CD4-positive, alpha-beta T cell treated with Interleukin-6 for 4 hours (primary cell): Measurements from ENCODE around the gene TRPC6.

Experiments
- DNase-seq: peaks from one replicate; pipeline ENCODE4 v3.0.0-alpha.2; 2020; ENCODE audit warnings: mixed read lengths

Gene TRPC6

DNA sequence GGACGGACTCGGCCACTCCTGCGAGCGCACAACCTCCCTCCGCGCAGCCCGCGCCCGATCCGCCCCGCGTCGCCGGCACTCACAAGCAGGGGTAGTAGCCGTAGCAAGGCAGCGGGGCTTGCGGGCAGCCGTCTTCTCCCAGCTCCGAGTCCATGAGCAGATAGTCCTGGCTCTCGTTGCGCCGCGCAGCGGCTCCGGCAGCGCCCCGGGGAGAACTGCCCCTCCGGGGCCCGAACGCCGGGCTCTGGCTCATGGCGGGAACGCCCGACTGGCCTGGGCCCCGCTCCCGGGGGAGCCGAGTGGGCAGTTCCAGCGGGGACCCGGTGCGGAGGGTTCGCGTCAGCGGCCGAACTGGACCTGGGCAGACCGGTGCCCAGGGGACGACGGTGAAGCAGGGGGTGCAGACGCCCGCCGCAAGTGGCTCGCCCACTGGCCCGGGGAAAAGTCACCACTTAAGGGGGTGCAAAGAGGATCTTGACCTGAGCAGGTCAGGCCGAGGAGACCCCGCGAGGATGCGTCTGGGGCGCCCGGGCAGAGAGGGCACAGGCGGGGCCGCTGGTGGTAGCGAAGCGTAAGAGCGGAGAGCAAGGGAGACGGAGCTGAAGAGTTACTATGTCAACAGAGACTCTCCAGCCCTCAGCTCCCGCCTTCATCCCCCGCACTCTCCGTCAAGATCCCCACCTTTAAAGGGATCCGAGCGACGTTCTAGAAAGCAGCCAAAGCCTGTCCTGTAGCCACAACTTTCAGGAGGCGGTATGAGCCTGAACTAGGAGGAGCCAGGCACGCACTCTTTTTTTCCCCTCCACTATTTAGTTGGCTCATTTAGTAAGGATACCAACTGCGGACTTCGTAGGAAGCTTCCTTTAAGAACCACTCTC is at the start of gene TRPC6:
TRPC6 (minus strand) TSS at position 757 of the 878 bp plus-strand sequence; CDS start at position 253, 504 bp downstream.
- DNase-seq: no peak

DNA sequence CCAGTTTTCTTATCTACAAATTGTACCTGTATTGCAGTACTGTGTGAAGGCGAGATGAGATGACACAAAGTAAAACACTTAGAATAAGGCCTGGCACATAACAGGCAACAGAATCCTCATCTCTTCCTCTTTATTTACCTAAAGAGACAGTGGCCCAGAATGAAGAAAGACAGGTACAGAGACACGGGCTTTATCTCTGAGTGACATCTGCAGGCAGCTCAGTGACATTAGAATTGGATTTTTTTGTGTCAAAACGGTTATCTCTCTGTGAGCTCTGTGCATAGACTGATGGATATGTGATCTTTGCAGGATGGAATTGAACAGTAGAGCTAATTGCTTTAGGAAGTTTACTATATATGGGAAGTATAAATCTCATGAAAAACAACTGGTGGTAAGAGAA is 36.2 kb upstream of the TRPC6 start:
- no peak for DNase-seq

DNA sequence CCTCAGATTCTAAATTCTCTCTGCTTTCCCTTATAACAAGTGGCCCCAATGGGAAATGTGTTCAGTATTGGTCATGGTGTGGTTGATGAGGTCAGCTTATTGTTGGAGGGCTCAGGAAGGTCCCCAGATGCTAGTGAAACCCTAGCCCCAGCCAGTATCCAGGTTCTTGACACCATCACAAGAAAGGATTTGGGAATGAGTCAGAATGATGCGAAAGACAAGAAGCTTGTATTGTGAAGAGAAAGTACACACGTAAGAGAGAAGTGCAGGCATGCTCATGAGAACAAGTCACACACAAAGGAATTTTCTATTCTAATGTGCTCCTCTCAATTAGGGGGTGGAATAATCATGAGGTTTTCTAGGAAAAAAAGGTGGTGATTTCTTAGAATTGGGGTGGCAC is 34.9 kb upstream of the TRPC6 start:
- DNase-seq: no peak

DNA sequence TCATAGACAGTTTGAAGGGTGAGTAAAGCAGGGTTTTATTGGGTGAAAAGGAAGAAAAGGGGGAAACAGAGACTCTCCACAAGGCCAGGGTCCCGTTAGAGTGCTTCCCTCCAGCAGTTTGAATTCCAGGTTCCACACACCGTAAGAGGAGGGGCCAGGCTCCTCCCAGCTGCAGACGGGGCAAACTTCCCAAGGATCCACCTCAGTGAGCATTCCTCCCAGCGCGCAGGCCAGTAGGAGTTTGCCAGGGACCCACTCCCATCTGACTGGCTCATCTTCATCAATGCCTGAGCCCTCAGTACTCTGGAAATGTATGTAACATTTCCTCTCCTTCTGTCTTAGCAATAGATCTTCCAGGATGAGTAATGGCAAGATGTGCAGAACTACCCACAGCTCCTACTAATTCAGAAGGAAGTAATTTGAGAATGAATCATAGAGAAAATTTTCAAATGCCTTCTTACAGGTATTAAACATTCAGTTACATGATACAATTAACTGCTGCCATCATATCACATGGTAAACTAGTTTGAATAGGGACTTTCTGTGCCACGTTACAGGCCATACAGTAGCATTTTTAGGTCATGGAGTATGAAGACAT is 34.0 kb upstream of the TRPC6 start:
- no peak for DNase-seq

DNA sequence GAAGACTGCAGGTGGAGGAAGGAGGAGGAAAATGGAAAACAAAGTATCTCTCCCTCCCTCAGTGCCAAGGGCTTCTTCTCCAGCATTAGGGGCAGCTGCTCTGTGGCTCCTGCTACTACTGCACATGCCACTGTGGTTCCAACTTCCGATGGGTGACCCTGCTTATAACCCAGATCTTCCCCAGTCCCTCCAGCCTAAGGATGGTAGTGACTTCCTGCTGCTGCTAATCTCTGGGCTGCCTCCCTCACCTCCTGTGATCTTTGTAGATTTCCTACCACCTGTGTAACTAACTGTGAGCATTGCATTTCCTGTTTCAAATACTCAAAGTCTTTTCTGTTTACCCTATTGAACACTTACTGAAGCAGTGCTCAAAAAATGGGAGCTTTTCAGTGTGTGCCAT is 28.7 kb upstream of the TRPC6 start:
- DNase-seq: no peak

DNA sequence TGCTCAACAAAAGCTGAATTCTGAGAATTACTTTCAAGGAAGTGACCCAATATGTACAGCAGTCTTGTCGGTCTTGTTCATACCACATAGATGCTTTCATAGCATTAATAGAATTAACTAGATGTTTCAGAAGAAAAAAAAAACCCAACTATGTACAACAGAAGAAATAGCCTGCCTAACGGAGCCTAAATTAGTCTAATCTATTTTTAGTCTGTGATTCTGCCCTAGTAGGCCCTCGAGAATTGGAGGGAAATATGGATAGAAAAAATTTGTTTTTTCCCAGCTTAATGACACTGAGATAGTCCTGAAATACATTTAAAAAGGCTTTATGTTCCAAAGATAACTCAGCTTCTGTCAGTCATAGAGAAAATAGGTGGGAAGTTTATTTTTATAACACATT is 17.1 kb upstream of the TRPC6 start:
- no peak for DNase-seq

DNA sequence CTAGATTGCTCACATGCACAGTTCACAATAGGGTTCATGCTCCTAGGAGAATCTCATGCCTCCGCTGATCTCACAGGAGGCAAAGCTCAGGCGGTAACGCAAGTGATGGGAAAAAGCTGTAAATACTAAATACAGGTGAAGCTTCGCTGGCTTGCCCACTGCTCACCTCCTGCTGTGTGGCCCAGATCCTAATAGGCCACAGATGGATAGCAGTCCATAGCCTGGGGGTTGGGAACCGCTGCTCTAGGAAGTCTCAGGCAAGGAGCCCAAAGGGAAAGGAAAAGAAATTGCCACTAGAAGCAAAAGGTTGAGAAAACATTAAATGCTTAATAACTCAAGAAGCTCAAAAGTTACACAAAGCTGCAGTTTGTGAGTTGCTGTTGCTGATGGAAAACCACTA is 3.2 kb upstream of the TRPC6 start:
- no peak for DNase-seq

DNA sequence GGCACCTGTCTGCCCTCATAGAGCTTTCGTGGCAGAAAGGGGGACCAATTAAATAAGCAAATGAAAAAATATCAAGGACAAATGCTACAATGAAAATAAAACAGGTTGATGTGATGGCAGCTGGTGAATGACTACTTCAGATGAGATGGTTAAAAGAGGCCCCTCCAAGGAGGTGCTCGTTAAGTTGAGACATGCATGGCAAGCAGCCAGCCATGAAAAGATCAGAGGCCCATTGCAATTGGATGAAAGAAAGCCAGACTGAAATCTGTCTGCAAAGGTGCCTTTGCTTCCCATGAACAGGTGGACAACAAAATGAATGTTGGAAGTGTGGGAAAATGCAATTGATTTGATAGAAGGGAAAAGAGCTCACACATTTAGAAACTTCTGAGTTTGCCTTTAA is 848 bp upstream of the TRPC6 start:
- no peak for DNase-seq

DNA sequence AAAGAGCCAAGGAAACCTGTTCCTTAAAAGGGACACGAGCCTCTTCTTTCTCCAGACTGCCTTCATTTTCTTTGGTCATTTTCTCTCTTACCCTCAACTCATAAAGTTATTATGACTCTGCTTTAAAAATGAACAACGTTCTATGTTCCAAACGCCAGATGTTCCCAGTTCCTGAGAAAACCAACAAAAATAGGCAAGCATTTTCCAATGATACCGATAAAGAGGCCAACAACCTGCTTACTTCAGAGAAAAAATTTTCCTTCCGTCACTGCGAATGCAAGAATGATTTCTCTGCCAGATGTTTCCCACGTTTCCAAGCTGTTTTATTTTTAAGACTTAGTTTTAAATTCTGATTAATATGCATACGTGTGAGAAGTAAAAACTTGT is 315 bp upstream of the TRPC6 start:
- DNase-seq: no peak

DNA sequence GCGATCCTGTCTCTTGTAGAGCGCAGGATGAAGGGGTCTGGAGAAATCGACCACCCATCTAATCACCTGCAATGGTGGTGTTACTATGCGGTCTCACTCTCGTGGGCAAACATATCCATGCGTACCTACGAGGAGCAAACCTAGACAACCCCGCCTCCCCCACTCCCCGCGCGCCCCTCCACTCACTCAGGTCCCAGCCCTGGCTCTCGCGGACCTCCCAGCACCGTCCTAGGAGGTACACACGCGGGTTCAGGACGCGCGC is 887 bp downstream of the TRPC6 start:
- no peak for DNase-seq

DNA sequence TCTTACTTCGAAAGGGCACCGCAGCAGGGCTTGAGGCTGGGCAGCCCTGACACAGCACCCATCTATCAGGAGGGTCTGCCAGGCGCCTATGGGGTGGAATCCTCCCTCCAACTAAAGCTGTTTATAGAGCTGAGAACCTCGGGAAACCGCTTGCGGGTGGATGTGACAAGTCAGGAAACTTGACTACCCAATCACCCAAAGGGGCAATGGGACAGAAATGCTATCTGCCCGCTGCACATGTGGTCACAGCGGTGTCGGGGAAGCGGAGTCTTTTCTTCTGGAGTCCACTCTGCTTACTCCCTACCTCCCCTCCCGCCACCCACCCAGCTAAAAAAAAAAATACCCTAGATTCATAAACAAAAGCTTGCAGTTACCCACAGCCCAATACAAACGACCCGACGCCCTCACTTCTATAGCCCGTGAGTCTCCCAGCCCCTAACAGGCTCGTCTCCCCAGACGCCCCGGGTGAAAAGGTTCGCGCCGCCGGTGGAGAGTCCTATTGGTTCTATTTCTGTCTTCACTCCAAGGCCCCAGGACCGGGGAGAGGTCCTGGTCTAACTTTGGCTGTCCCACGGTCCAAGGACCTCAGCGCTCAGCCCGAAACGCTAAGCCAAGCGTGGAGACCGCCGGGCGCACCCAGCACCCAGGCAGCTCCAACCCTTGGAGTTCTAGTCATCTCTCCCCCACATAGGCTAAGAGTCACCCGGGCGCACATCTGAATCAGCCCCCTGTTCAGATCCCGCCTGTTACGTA is 1.4 kb downstream of the TRPC6 start:
- no peak for DNase-seq

DNA sequence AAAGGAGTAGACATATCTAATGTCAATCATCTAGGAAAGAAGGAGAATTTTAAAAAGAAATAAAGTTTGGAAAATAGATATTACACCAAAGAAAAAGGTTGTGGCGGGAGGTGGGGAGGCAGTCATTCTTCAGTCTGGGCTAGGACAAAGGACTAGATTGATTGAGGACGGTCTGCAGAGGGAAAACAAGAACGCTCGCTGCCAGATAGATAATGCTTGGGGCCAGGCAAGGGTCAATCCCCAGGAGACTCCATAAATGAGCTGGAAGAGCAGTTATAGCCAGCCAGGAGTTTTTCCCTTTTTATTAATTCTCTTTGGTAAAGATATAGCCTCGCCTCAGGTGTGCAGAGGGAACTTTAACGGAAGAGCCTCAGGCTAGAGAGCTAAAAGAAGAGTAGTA is 6.3 kb downstream of the TRPC6 start:
- no peak for DNase-seq

DNA sequence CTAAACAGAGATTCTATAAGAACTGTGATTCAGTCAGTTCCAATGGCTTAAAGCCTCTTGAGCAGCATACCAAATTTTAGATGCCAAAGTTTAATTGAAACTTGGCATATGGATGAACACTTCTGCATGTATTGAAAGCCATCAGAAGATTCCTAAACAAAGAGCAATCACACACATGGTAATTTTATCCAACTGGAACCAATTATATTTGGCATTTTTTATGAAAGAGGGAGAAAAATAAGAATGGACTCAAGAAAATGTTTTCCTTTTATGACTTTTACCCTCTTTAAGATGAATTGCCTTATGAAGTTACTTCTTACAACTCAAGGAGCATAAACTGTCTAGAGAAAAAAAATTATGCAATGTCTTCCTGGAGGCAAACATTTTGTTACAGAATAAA is 7.4 kb downstream of the TRPC6 start:
- no peak for DNase-seq

DNA sequence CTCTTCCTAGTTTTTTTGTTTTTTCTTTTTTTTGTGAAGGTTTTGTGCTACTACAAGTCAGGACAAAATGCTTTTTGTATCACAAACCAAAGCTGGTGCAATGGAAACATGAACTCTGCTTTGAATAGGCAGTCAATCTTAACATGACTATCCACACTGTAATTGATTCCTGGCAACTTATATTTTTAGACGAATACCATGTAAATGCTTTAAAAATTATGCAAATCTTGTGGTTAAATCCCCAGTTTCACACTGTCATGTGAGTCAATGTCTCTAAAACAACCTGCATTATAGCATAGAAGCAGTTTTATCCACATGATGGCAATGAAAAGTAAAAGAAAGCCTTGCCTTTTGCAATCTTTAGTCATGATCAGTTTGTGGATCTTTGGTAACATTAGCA is 8.9 kb downstream of the TRPC6 start:
- no peak for DNase-seq

DNA sequence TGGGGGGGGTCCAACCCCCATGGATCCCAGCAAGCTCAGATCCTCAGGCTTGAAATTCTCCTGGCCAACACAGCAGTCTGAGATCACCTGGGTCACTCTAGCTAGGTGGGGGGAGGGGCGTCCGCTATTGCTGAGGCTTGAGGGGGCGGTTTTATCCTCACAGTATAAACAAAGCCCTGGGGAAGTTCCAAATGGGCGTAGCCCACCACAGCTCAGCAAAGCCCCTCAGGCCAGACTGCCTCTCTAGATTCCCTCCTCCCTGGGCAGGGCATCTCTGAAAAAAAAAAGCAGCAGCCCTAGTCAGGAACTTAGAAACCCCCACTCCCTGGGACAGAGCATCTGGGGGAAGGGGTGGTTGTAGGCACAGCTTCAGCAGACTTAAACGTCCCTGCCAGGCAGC is 16.7 kb downstream of the TRPC6 start:
- DNase-seq: no peak

DNA sequence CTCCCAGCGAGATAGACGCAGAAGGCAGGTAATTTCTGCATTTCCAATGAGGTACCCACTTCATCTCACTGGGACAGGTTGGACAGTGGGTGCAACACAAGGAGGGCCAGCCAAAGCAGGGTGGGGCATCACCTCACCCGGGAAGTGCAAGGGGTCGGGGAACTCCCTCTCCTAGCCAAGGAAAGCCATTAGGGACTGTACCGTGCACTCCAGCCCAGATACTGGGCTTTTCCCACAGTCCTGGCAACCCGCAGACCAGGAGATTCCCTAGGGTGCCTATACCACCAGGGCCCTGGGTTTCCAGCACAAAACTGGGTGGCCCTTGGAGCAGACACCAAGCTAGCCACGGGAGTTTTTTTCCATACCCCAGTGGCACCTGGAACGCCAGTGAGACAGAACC is 17.2 kb downstream of the TRPC6 start:
- DNase-seq: no peak

DNA sequence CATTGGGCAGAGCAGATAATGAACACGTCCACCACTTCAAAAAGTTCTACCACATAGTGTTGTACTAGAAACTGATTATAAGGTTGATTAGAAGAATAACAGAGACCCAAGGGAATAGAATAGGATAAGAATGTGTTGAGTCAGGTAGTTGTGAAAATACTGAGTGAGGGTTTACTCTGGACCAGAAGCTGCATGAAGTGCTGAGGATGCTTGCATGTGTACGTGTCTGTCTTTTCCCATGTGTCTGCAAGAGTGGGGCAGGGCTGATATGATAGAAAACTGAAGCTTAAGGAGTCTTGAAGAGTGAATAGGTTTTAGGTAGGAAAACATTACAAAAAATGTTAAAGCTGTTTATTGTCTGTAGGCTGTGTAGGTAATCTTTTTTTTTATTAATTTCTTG is 20.6 kb downstream of the TRPC6 start:
- no peak for DNase-seq

DNA sequence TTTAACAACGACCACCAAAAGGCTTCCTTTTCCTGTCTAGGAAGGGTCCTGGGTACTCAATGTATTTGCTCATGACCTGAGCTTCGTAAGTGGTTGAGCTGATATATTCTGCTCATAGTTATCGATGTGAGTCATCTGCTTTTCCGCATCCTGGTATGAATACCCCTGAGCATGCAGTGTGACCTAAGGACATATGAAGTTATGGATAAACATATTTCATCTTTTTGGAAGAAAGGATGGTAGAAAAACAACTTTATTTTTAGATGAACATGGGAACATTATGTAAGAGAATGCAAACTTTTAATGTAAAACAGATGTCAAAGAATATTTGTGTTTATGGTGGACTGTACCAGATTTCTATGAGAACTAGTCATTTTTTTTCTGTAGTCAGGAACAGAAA is 28.4 kb downstream of the TRPC6 start:
- DNase-seq: no peak

DNA sequence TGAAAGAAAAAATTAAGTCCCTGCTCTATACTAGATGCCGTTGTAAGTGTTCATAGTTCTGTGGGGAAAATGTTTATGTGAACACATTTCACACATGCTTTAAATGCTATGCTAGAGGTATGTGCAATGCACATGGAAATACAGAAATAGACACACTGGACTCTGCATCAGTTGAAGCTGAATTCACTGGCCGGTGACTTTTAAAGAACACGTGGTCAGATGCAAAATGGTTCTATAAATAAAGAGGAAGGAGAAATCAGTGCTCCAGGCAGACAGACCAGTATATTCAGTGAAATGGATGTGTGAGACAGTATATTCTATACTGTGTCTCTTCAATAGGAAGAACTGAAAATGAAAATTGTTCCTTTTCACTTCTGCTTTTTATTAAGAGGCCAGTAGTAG is 29.9 kb downstream of the TRPC6 start:
- no peak for DNase-seq

DNA sequence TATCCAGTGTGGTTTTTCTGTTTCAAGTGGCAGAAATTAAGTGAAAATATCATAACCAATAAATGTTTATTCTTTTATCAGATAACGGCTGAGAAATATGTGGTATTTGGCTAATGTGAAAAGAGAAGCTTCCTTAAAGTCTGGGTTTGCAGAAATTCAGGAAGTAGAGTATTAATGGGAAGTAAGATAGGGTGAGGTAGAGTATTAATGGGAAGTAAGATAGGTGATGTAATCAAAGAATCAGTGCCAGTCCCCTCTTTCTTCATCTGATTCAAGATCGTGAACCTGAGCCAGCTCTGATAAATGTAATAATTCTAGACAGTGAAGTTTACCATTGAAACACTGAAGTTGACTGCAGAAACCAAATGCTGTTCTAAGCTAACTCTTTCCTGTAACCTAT is 30.9 kb downstream of the TRPC6 start:
- DNase-seq: no peak

DNA sequence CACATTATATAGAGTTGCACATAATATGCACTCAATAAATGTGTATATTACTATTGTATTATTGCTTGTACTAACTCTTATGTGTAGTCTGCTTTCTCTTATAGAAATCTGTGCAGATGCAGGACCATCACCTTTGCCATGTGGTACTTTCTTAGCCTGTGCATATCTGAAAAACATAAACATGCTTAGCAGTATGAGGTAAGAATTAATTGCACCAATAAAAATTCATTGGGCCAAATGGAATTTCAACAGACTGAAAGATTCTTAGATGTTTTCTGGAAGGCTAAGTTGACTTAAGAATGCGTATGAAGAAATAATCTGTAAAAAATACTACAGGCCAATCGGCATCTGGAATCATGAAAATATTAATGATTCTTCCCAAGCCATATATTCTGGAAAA is 55.3 kb downstream of the TRPC6 start:
- no peak for DNase-seq

DNA sequence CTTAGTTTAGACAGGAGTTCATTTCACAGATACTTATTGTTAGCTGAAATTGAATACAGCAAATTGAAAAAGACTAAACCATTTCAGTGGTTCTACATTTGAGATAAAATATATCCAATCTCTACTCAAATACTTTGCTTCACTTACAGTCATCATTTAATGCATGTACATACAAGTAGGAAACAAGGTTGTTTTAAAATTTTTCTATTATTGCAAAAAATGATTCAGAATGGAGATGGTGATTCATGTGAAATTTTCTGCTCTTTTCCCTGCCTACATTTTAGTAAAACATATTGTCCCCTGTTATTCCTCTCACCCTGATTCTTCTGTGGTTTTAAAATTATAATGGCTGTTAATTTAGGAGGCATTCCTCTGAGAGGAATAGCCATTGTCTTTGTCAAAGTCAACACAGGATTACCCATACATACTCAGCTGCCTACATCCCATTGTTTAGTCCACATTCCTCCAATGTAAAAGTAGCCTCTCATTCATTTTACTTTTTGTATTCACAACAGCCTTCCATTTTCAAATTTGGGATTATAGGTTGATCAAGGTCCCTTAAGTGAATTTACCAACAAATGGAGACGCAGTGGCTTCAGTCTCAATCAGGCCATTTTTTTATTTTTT is 60.1 kb downstream of the TRPC6 start:
- DNase-seq: no peak

DNA sequence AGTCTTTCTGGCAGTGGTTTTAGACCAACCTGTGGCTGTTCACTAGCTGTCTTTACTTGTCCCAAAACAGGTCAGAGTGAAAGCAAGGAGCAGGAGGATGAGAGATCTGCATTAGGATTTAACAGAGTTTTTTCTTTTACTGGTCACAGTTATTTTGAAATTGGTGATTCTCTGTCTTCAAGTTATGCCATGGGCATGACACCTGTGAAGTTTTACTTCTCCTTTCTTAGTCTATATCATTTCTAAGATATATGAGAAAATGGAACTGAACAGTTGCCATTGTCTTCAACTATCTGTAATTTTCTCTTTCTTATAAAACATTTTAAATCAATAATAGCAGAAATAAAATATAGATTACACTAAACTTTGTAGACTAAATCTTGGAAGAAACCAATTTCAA is 60.6 kb downstream of the TRPC6 start:
- no peak for DNase-seq

DNA sequence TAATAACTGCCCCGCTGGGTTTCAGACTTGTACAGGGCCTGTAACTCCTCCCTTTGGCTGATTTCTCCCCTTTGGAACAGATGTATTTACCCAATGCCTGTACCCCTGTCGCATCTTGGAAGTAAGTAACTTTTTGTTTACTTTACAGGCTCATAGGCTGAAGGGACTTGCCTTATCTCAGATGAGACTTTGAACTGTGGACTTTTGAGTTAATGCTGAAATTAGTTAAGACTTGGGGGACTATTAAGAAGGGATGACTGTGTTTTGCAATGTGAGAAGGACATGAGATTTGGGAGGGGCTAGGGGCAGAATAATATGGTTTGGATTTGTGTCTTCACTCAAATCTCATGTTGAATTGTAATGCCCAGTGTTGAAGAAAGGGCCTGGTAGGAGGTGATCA is 62.0 kb downstream of the TRPC6 start:
- no peak for DNase-seq
